ENCODE measurements around the gene SYT1. TPM values are rescaled to one million over a fixed set of nuclear protein-coding genes. Genes with fewer than 3 reads are reported as not detected.

SYT1 gene
- total RNA-seq, 1 donor from 2014 or later, result 3.6 TPM

GRCh38 chr12:79138872-79139271, 274.3 kb downstream of the SYT1 start:
- DNase-seq (ENCODE audit: low read depth in 2 of 2), result no peak

- no peak for DNase-seq (ENCODE audit: low read depth in 2 of 2)
Observed at GRCh38 chr12:79140711-79141110, 276.1 kb downstream of the SYT1 start.

GRCh38 chr12:79141776-79142175, 277.2 kb downstream of the SYT1 start:
- DNase-seq (ENCODE audit: low read depth in 2 of 2), result no peak

GRCh38 chr12:79143803-79144202, 279.2 kb downstream of the SYT1 start:
- no peak for DNase-seq (ENCODE audit: low read depth in 2 of 2)

GRCh38 chr12:79151956-79152355, 287.4 kb downstream of the SYT1 start:
- no peak for DNase-seq (ENCODE audit: low read depth in 2 of 2)

- peak in 1 of 2 donors; percentile 47 for DNase-seq (ENCODE audit: low read depth in 2 of 2)
Observed at GRCh38 chr12:79155683-79156082, 291.1 kb downstream of the SYT1 start.

GRCh38 chr12:79156846-79157463, 292.4 kb downstream of the SYT1 start:
- no peak for DNase-seq (ENCODE audit: low read depth in 2 of 2)

GRCh38 chr12:79161249-79161934, 296.8 kb downstream of the SYT1 start:
- DNase-seq (ENCODE audit: low read depth in 2 of 2), result no peak

GRCh38 chr12:79162147-79162772, 297.7 kb downstream of the SYT1 start:
- DNase-seq (ENCODE audit: low read depth in 2 of 2), result no peak

- DNase-seq (ENCODE audit: low read depth in 2 of 2), result no peak
Observed at GRCh38 chr12:79162948-79163347, 298.4 kb downstream of the SYT1 start.

- DNase-seq (ENCODE audit: low read depth in 2 of 2), result no peak
Observed at GRCh38 chr12:79164890-79165289, 300.3 kb downstream of the SYT1 start.

- DNase-seq (ENCODE audit: low read depth in 2 of 2), result no peak
Observed at GRCh38 chr12:79168687-79169086, 304.1 kb downstream of the SYT1 start.

- DNase-seq (ENCODE audit: low read depth in 2 of 2), result peak; percentile 72 to 81
Observed at GRCh38 chr12:79174626-79175025, 310.1 kb downstream of the SYT1 start.

GRCh38 chr12:79183003-79183402, 318.4 kb downstream of the SYT1 start:
- peak in 1 of 2 donors; percentile 37 for DNase-seq (ENCODE audit: low read depth in 2 of 2)

GRCh38 chr12:79183926-79184325, 319.4 kb downstream of the SYT1 start:
- DNase-seq (ENCODE audit: low read depth in 2 of 2), result peak; percentile 96 to 97

- DNase-seq (ENCODE audit: low read depth in 2 of 2), result no peak
Observed at GRCh38 chr12:79186506-79186905, 321.9 kb downstream of the SYT1 start.

- no peak for DNase-seq (ENCODE audit: low read depth in 2 of 2)
Observed at GRCh38 chr12:79187032-79187431, 322.5 kb downstream of the SYT1 start.

- no peak for DNase-seq (ENCODE audit: low read depth in 2 of 2)
Observed at GRCh38 chr12:79191391-79191790, 326.8 kb downstream of the SYT1 start.

- no peak for DNase-seq (ENCODE audit: low read depth in 2 of 2)
Observed at GRCh38 chr12:79194595-79194994, 330.0 kb downstream of the SYT1 start.

- DNase-seq (ENCODE audit: low read depth in 2 of 2), result no peak
Observed at GRCh38 chr12:79199166-79199565, 334.6 kb downstream of the SYT1 start.

- no peak for DNase-seq (ENCODE audit: low read depth in 2 of 2)
Observed at GRCh38 chr12:79200176-79200575, 335.6 kb downstream of the SYT1 start.

GRCh38 chr12:79203058-79203647, 338.6 kb downstream of the SYT1 start:
- DNase-seq (ENCODE audit: low read depth in 2 of 2), result no peak

All from dermis microvascular lymphatic vessel endothelial cell (primary cell).